GM12801 (cell line): ENCODE measurements around the gene SASH1.

Source experiments
- TF ChIP-seq, protein P1 (sequence below): IDR thresholded peaks from one replicate; pipeline ENCODE4 v1.5.1; 2011; ENCODE audit warnings: control low read depth; ENCODE audit not compliant: insufficient read length; ENCODE audit errors: extremely low read depth

The SASH1 gene

DNA sequence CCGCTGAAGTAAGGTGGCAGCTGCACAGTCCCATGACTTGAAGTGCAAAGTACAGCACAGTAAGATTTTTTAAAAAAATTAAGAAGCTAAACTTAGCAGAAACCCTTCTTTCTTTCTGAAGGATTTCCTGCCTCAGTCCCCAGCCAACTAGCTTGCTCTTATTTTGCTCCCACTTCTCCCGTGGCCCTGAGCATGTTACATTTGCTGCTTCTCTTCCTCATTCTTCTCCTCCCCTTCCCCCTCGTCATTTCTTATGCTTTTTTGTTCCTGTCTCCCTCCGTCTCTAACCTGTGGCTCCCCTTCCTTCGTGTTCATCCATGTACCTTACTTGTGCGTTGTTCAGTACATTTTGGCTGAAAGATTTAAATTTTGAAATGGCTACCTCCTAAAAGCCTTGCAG is 123.0 kb downstream of the SASH1 start:
- TF ChIP-seq, protein P1, sequence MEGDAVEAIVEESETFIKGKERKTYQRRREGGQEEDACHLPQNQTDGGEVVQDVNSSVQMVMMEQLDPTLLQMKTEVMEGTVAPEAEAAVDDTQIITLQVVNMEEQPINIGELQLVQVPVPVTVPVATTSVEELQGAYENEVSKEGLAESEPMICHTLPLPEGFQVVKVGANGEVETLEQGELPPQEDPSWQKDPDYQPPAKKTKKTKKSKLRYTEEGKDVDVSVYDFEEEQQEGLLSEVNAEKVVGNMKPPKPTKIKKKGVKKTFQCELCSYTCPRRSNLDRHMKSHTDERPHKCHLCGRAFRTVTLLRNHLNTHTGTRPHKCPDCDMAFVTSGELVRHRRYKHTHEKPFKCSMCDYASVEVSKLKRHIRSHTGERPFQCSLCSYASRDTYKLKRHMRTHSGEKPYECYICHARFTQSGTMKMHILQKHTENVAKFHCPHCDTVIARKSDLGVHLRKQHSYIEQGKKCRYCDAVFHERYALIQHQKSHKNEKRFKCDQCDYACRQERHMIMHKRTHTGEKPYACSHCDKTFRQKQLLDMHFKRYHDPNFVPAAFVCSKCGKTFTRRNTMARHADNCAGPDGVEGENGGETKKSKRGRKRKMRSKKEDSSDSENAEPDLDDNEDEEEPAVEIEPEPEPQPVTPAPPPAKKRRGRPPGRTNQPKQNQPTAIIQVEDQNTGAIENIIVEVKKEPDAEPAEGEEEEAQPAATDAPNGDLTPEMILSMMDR = no peak

DNA sequence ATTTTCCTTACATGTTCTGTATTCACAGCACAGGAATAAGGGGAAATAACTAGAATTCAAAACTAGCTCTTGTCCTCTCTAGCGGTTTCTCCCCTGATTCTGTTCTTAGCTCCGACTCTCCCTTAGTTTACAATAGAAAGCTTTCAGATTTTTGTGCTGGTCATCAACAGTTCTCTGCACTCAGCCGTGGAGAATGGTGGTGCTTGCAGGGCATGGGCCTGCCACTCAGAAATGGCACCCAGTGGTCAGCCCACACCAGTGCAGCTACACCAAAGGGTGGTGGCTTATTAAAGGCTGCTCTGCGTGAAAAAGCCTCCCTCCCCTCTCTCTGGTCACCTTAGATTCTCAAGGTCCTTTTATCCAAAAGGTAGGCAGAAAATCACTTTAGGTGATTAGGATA is 123.5 kb downstream of the SASH1 start:
- TF ChIP-seq, protein P1 = no peak

DNA sequence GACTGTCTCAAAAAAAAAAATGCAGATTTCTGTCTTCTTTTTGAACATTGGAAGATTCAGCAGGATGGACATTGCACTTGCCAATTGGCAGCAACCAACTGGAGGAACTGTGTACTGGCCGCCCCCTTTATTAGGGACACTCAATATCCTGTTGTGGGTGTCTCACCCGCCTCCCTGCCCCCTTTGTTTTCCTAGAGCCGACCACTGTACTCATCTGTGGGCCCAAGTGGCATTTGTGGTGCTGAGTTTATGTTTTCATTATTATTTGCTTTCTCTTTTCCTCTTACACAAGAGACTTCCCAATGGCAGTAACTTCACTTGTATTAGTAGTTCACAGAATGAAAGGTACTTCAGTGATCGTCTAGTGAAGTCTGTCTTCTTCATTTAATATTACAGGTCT is 125.3 kb downstream of the SASH1 start:
- TF ChIP-seq, protein P1 = no peak

DNA sequence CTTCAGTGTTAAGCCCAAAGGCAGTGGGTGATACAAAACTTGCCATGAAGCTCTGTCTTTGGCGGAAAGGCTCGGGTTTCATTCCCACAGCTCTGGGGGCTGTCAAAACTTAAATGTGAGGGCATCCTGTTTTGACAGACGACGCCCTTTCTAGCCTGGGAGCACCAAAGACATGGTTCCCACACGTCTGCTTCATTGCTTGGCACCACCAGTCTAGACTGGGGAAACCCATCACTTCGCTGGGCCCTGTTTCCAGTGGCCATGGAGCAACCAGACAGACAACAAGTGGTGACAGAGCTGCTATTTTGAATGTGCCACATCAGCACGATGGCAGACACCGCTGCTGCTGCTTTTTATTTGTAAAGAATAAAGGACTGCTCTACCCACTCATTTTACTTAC is 127.5 kb downstream of the SASH1 start:
- TF ChIP-seq, protein P1 = no peak

DNA sequence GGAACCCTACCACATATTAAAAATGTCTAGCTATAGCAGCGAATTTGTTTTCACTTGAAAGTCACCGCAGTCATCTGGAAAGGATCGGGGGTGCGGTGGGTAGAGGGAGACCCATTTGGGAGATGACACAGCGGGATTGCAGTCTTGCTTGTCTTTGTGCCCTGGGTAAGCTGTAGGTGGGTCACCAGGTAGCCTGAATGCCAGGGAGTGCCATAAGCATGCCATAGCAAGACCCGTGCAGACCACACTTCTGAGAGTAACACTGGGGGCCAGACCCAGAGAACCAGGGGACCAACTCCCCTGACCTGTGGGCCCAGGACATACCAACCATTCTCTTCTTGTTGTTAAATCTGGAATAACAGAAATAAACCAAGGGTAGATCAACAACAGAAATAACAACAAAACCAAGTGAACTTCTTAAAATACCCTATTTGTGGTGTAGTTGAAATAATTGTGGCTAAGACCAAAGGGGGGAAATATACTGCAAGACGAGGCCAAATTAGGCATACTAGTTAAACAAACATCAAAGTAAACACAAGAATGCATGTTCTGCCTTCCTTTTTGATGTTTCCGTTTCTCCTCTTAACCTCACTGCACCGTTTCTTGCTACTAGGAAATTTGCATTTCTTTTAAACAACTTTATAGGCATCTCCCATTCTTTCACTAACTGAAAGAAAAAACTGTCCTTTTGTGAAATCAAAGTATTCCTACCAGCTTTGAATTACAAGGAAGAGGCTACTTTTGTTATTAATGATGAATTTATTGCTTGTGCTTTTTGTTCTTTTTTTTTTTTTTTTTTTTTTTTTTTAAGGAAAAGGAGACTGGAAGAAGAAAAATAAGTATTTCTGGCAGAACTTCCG is 128.2 kb downstream of the SASH1 start:
- TF ChIP-seq, protein P1 = no peak

DNA sequence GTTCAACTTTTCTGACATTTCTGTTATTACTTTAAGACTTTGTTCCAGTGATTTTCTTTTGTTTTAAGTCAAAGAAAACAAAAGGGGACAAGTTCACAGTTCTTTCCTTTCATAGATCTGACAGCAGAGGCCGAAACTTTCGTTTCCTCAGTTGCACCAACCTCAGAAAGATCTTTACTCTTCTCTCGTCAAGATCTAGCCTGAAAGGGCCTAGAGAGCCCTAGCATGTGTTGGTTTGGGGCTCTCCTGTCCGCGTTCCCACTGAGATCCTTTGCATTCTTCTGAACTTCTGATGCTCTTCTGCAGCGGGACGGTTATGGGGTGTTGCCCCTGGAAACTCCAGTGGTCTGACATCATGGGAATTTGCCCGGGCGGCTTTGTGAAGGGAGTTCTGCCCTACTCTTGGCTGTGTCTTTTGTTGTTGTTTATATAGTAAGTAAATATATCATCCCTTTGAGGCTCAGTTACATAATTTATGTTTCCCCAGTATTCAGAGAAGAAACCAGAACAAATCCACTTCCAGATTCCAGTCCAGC is 129.1 kb downstream of the SASH1 start:
- TF ChIP-seq, protein P1 = no peak

DNA sequence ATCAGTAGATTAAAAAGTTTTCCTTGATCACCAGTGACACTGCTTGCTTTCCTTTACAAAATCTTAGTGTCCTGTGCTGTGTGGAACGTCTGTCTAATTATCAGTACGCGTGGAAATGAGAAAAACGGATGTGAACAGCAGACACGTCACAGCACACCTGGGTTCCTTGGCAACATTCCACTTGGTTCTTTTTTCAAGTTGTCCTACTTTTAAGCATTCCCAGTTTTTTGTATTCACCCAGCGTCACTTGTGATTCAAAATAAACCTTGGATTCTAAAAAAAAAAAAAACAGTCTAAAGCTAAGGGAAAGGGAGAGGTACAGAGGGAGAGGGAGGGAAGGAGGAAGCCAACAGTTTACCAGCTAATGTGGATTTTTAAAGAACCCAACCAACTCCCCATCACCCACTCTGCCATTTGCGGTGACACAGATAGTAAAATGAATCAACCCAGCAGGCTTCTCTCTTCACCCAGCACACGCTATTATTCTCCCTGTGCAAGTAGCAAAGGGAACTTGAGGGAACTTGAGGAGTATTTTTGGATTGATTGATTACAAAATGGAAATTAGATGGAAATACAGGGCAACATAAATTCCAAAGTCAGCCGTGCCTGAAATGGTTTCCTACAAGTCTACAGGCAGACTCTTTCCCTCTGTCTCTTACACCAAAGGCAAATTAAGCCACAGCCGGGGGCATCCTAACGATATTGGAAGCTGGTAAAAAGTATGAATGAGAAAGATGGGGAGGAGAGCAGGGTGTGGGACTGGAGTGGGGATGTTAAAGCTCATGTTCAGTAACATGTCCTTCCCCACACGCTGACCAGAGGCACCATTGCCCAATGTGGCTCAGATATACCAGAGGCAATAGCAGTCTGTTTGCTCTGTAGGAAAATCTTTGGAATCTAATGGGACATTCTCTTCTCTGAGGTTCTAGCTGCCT is 129.8 kb downstream of the SASH1 start:
- TF ChIP-seq, protein P1 = no peak
